Measurements from ENCODE around the gene AEBP2. TPM values are rescaled to one million over a fixed set of nuclear protein-coding genes. Genes with fewer than 3 reads are reported as not detected.
"Not testable (repeated sequence)": the region's sequence is repeated elsewhere in the genome, so short reads cannot be mapped to it uniquely, and the experiment has no call there.

The AEBP2 gene, protein sequence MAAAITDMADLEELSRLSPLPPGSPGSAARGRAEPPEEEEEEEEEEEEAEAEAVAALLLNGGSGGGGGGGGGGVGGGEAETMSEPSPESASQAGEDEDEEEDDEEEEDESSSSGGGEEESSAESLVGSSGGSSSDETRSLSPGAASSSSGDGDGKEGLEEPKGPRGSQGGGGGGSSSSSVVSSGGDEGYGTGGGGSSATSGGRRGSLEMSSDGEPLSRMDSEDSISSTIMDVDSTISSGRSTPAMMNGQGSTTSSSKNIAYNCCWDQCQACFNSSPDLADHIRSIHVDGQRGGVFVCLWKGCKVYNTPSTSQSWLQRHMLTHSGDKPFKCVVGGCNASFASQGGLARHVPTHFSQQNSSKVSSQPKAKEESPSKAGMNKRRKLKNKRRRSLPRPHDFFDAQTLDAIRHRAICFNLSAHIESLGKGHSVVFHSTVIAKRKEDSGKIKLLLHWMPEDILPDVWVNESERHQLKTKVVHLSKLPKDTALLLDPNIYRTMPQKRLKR
- total RNA-seq (17.3 and 22.5 TPM in 2 replicates), polyA plus RNA-seq (12.4 and 13.5 TPM in 2 replicates)

DNA sequence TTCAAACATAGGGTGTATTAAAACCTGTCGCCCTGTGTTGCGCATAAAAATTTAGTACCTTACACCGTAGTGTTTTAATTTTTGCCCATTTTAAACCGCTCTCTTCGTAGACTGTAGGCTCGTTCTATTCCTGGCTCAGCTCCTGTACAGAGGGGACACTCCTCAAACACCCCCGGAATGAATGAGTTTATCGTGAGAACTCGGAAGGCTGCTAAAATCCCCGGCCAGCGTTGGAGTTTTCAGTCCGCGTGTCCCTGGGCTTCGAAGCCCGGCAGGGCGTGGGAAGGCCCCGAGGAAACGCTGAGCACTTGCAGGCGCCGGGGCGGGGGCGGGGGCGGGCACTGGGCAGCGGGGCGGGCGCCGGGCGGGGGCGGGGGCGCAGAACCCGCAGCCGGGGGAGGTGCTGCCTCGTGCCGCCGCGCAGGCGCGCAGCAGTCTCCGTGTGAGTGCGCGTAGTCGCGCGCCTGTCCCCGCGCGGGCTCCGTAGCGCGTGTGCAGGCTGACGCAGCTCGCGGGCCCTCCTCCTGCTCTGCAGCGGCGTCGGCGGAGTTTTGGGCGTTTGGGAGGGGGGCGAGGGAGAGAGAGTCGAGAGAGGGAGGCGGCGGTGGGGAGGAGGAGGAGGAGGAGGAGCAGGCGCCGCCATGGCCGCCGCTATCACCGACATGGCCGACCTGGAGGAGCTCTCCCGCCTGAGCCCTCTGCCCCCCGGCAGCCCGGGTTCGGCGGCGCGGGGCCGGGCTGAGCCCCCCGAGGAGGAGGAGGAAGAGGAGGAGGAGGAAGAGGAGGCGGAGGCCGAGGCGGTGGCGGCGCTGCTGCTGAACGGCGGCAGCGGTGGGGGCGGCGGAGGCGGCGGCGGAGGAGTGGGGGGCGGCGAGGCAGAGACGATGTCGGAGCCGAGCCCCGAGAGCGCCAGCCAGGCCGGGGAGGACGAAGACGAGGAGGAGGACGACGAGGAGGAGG lies at the start of gene AEBP2:
AEBP2 (plus strand) TSS at position 434 of the 960 bp plus-strand sequence; CDS start at position 642, 208 bp downstream.
- DNase-seq (ENCODE audit: low spot score): peak; percentile 96
- no peaks in the 10 kb centered on the region for H3K9me2 ChIP-seq (replicated peaks; ENCODE audit: insufficient read depth)
- peak within 1 kb of the TSS; percentile 83 for H3K4me2 ChIP-seq
- peak within 1 kb of the TSS; percentile 96 for H3K27ac ChIP-seq
- no peaks in the 10 kb centered on the region for H3K9me3 ChIP-seq (ENCODE audit: low read depth)
- peaks cover 27% of the 10 kb centered on the region for H4K20me1 ChIP-seq (ENCODE audit: insufficient read depth, poor library complexity, severe bottlenecking)
- 18% methylated on average over 27 of the region's 102 CpGs for WGBS (ENCODE audit: low lambda C conversion rate, missing lambda C conversion rate)
- H3K4me1 ChIP-seq (ENCODE audit: insufficient read depth): peaks cover 12% of the 10 kb centered on the region
- H2AFZ ChIP-seq: peak within 1 kb of the TSS; percentile 87
- no peaks in the 10 kb centered on the region for H3K36me3 ChIP-seq (replicated peaks; ENCODE audit: insufficient read depth, low read depth)
- H3K4me3 ChIP-seq: peak within 1 kb of the TSS; percentile 92
- H3K79me2 ChIP-seq: peaks cover 43% of the 10 kb centered on the region
- no peaks in the 10 kb centered on the region for H3K27me3 ChIP-seq
- TF ChIP-seq EZH2 (IDR thresholded peaks at IDR 0.05; ENCODE audit: borderline replicate concordance) (no peak), EZH2phosphoT487 (IDR thresholded peaks at IDR 0.05; ENCODE audit: low read depth, severe bottlenecking, unreplicated experiment) (no peak)
- TF ChIP-seq, protein P1, sequence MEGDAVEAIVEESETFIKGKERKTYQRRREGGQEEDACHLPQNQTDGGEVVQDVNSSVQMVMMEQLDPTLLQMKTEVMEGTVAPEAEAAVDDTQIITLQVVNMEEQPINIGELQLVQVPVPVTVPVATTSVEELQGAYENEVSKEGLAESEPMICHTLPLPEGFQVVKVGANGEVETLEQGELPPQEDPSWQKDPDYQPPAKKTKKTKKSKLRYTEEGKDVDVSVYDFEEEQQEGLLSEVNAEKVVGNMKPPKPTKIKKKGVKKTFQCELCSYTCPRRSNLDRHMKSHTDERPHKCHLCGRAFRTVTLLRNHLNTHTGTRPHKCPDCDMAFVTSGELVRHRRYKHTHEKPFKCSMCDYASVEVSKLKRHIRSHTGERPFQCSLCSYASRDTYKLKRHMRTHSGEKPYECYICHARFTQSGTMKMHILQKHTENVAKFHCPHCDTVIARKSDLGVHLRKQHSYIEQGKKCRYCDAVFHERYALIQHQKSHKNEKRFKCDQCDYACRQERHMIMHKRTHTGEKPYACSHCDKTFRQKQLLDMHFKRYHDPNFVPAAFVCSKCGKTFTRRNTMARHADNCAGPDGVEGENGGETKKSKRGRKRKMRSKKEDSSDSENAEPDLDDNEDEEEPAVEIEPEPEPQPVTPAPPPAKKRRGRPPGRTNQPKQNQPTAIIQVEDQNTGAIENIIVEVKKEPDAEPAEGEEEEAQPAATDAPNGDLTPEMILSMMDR (IDR thresholded peaks at IDR 0.05; ENCODE audit: poor library complexity): no peak

DNA sequence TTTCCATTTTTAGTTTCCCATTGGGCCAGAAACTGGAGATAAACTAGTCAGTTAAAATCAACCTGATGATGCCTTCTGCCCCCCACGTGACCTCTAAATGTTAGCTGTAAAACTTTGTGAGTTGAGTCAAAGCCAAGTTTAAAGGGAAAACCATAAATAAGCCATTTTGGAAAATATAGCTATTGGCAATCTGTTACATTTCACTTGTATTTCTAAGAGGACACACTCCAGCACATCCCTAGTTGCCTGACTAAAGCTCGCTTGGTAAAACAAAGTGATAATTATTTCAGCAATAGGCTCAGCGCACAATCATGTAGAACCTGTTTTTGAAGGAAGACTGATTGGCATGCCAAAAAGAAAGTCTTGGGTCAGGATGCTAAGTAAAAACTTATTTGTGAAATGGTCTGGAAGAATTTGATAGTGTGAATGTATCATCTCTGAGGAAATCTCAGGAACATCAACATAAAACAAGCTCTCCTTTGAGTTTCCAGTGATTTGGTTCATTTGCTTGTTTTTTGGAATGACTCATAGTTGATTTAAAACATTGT lies 49.2 kb upstream of the AEBP2 start:
- Histone ChIP-seq H3K27ac (peak overlapping the region; percentile 52), H3K79me2 (no peaks in the 10 kb centered on the region), H3K27me3 (no peaks in the 10 kb centered on the region), H3K36me3 (replicated peaks; ENCODE audit: insufficient read depth, low read depth) (no peaks in the 10 kb centered on the region), H4K20me1 (ENCODE audit: insufficient read depth, poor library complexity, severe bottlenecking) (no peaks in the 10 kb centered on the region), H3K9me2 (replicated peaks; ENCODE audit: insufficient read depth) (no peaks in the 10 kb centered on the region), H3K4me1 (ENCODE audit: insufficient read depth) (peaks cover 10% of the 10 kb centered on the region), H3K4me3 (no peak overlapping the region), H3K4me2 (no peak overlapping the region), H3K9me3 (ENCODE audit: low read depth) (no peaks in the 10 kb centered on the region), H2AFZ (no peak overlapping the region)
- TF ChIP-seq EZH2phosphoT487 (IDR thresholded peaks at IDR 0.05; ENCODE audit: low read depth, severe bottlenecking, unreplicated experiment) (no peak), EZH2 (IDR thresholded peaks at IDR 0.05; ENCODE audit: borderline replicate concordance) (no peak)
- TF ChIP-seq, protein P1 (IDR thresholded peaks at IDR 0.05; ENCODE audit: poor library complexity): no peak
- peak; percentile 41 for DNase-seq (ENCODE audit: low spot score)
- 50% methylated on average over 3 of the region's 3 CpGs for WGBS (ENCODE audit: low lambda C conversion rate, missing lambda C conversion rate)

DNA sequence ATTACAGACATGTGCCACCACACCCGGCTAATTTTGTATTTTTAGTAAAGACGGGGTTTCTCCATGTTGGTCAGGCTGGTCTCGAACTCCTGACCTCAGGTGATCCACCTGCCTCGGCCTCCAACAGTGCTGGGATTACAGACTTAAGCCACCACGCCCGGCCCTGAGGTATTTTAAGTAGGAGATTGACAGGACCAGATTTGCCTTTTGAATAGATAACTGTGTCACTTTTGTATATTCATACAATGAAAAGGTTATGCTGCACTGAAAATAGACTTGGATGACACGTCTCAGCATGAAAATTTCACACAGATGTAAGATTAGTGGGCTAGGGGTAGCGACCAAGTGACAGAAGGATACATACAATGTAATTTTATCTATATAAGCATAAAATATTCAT lies 46.6 kb upstream of the AEBP2 start:
- 97% methylated on average over 8 of the region's 8 CpGs for WGBS (ENCODE audit: low lambda C conversion rate, missing lambda C conversion rate)

More for the DNA sequence above, 46.6 kb upstream of the AEBP2 start:
- not testable (repeated sequence) for DNase-seq (ENCODE audit: low spot score); H3K79me2 ChIP-seq; H3K27me3 ChIP-seq; H3K4me2 ChIP-seq; H3K27ac ChIP-seq; H2AFZ ChIP-seq; H3K9me3 ChIP-seq (ENCODE audit: low read depth); H3K4me1 ChIP-seq (ENCODE audit: insufficient read depth); H4K20me1 ChIP-seq (ENCODE audit: insufficient read depth, poor library complexity, severe bottlenecking); H3K36me3 ChIP-seq (replicated peaks; ENCODE audit: insufficient read depth, low read depth); H3K4me3 ChIP-seq; H3K9me2 ChIP-seq (replicated peaks; ENCODE audit: insufficient read depth)
